Suprapubic skin (tissue), 4 donors: ENCODE measurements around the gene CYTIP. TPM values are rescaled to one million over a fixed set of nuclear protein-coding genes. Genes with fewer than 3 reads are reported as not detected.

Source experiments
- DNase-seq, 2 donors: peaks; one replicate each; pipeline ENCODE4 v3.0.0-alpha.2; 2019; ENCODE audit warnings: low spot score in 2 of 2
- H3K27ac ChIP-seq: fragments of 200-600 bp; sonication (generic); one replicate; pipeline ENCODE4 v1.5.1; 2019
- H3K27me3 ChIP-seq: fragments of 200-600 bp; sonication (generic); one replicate; pipeline ENCODE4 v1.5.1; 2019
- H3K36me3 ChIP-seq: fragments of 200-600 bp; sonication (generic); one replicate; pipeline ENCODE4 v1.5.1; 2019
- H3K4me1 ChIP-seq: fragments of 200-600 bp; sonication (generic); one replicate; pipeline ENCODE4 v1.5.1; 2019
- H3K4me3 ChIP-seq: fragments of 200-600 bp; sonication (generic); one replicate; pipeline ENCODE4 v1.5.1; 2019; ENCODE audit warnings: mild to moderate bottlenecking
- H3K9me3 ChIP-seq: fragments of 200-600 bp; sonication (generic); one replicate; pipeline ENCODE4 v1.5.1; 2019
- CTCF ChIP-seq, 2 donors: fragments of 200-600 bp in 1 of 2; fragments of 450-650 bp in 1 of 2; sonication (generic) in 1 of 2; IDR thresholded peaks; one replicate each; pipeline ENCODE4 v1.5.1; 2016 to 2019; ENCODE audit warnings: antibody characterized with exemption in 2 of 2, mild to moderate bottlenecking in 1 of 2, moderate library complexity in 1 of 2
- EP300 ChIP-seq: sonication (generic); formaldehyde crosslinking; IDR thresholded peaks from one replicate; pipeline ENCODE4 v1.6.1; 2017; ENCODE audit warnings: antibody characterized with exemption
- POLR2A ChIP-seq, 2 donors: fragments of 450-650 bp; IDR thresholded peaks; one replicate each; pipeline ENCODE4 v1.6.1; 2017; ENCODE audit warnings: antibody characterized with exemption in 2 of 2, mild to moderate bottlenecking in 2 of 2, moderate library complexity in 2 of 2
- POLR2AphosphoS5 ChIP-seq, 3 donors: sonication (generic); formaldehyde crosslinking; IDR thresholded peaks; one replicate each; pipeline ENCODE4 v1.6.1; 2017; ENCODE audit warnings: antibody characterized with exemption in 3 of 3
- WGBS: methylation state at CpG from one replicate; pipeline ENCODE4 v1.1.5; 2018; 5-methylcytosine and 5-hydroxymethylcytosine counted together
- total RNA-seq, 4 donors: library from RNA; depleted of rRNA; stranded (reverse); fragments of >200 nt; gene quantifications; one replicate each; pipeline ENCODE4 v1.1.0, GENCODE V29; 2016

Gene CYTIP
- total RNA-seq, 4 donors from 2014 or later, result 2.1 to 9.6 (median 6.1) TPM

GRCh38 chr2:157419031-157419575, 24.8 kb downstream of the CYTIP start:
- H3K36me3 ChIP-seq, result no peaks in the 10 kb centered on the region
- DNase-seq, result no peak
- H3K4me3 ChIP-seq, result no peak overlapping the region
- H3K4me1 ChIP-seq, result no peaks in the 10 kb centered on the region
- WGBS, result 81% methylated on average over 12 of the region's 12 CpGs
- no peaks in the 10 kb centered on the region for H3K27me3 ChIP-seq
- no peak for TF ChIP-seq EP300
- no peak for TF ChIP-seq POLR2A (IDR thresholded peaks at IDR 0.05)
- no peak for TF ChIP-seq POLR2AphosphoS5 (IDR thresholded peaks at IDR 0.05)
- TF ChIP-seq CTCF (IDR thresholded peaks at IDR 0.05), result no peak
- H3K9me3 ChIP-seq, result no peaks in the 10 kb centered on the region
- H3K27ac ChIP-seq, result no peak overlapping the region

- peak overlapping the region; percentile 2 for H3K27ac ChIP-seq
- no peaks in the 10 kb centered on the region for H3K4me1 ChIP-seq
- H3K9me3 ChIP-seq, result no peaks in the 10 kb centered on the region
- 69% methylated on average over 4 of the region's 4 CpGs for WGBS
- no peaks in the 10 kb centered on the region for H3K27me3 ChIP-seq
- TF ChIP-seq EP300 (no peak), CTCF (IDR thresholded peaks at IDR 0.05) (no peak), POLR2A (IDR thresholded peaks at IDR 0.05) (no peak), POLR2AphosphoS5 (IDR thresholded peaks at IDR 0.05) (no peak)
- no peak overlapping the region for H3K4me3 ChIP-seq
- H3K36me3 ChIP-seq, result no peaks in the 10 kb centered on the region
- DNase-seq, result no peak
Observed at GRCh38 chr2:157418239-157418641, 25.6 kb downstream of the CYTIP start.

GRCh38 chr2:157415591-157416101, 28.2 kb downstream of the CYTIP start:
- WGBS, result 63% methylated on average over 13 of the region's 13 CpGs

DNA sequence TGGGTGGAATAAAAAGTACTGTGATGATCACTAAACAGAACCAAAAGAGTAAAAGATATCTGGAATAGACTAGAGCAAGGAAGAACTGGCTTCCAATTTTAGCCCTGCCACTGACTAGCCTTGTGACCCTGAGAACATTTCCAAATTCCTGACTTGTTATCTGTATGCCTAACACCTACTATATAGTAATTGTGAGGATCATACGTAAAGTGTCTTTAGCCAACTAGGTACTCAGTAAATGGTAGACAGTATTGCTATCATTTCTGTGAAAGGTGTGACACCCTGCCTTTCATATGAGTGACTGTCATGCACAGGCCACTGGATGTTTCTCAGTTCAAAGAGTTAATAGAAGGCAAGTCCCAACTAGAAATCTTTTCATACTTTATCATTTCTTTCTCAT, 29.8 kb downstream of the CYTIP start:
- no peak for DNase-seq

More at GRCh38 chr2:157415591-157416101, 28.2 kb downstream of the CYTIP start:
- H3K27ac ChIP-seq, result no peak overlapping the region
- H3K4me1 ChIP-seq, result no peaks in the 10 kb centered on the region
- H3K4me3 ChIP-seq, result no peak overlapping the region
- no peaks in the 10 kb centered on the region for H3K9me3 ChIP-seq
- H3K27me3 ChIP-seq, result no peaks in the 10 kb centered on the region
- no peak for DNase-seq
- H3K36me3 ChIP-seq, result no peaks in the 10 kb centered on the region
- no peak for TF ChIP-seq POLR2A (IDR thresholded peaks at IDR 0.05)
- no peak for TF ChIP-seq CTCF (IDR thresholded peaks at IDR 0.05)
- TF ChIP-seq EP300, result no peak
- no peak for TF ChIP-seq POLR2AphosphoS5 (IDR thresholded peaks at IDR 0.05)

More for the DNA sequence above, 29.8 kb downstream of the CYTIP start:
- H3K4me3 ChIP-seq, result no peak overlapping the region
- no peaks in the 10 kb centered on the region for H3K36me3 ChIP-seq
- no peaks in the 10 kb centered on the region for H3K4me1 ChIP-seq
- no peaks in the 10 kb centered on the region for H3K27me3 ChIP-seq
- no peak for TF ChIP-seq POLR2AphosphoS5 (IDR thresholded peaks at IDR 0.05)
- TF ChIP-seq POLR2A (IDR thresholded peaks at IDR 0.05), result no peak
- no peak for TF ChIP-seq EP300
- no peak for TF ChIP-seq CTCF (IDR thresholded peaks at IDR 0.05)
- H3K27ac ChIP-seq, result no peak overlapping the region
- no peaks in the 10 kb centered on the region for H3K9me3 ChIP-seq
- WGBS, result 91% methylated on average over 1 of the region's 1 CpG
